NCI-H82 treated with DMSO at 0.1 percent for 48 hours (cell line): ENCODE measurements around the gene KCNMA1.

Source experiments
- DNase-seq: peaks from one replicate; lab custom pipeline; 2025; ENCODE audit not compliant: unreplicated experiment; lab: John Stamatoyannopoulos, UW

The KCNMA1 gene

GRCh38 chr10:77635402-77636227 lies 2.0 kb downstream of the KCNMA1 start:
- no peak for DNase-seq

- DNase-seq = no peak
Observed at GRCh38 chr10:77634939-77635338, 2.7 kb downstream of the KCNMA1 start.

- no peak for DNase-seq
Observed at GRCh38 chr10:77633376-77633775, 4.2 kb downstream of the KCNMA1 start.

GRCh38 chr10:77631241-77631640 lies 6.4 kb downstream of the KCNMA1 start:
- no peak for DNase-seq

- DNase-seq = no peak
Observed at GRCh38 chr10:77630507-77630848, 7.1 kb downstream of the KCNMA1 start.

GRCh38 chr10:77629775-77630506 lies 7.7 kb downstream of the KCNMA1 start:
- DNase-seq = no peak

- DNase-seq = no peak
Observed at GRCh38 chr10:77628906-77629730, 8.5 kb downstream of the KCNMA1 start.

GRCh38 chr10:77626266-77626935 lies 11.2 kb downstream of the KCNMA1 start:
- no peak for DNase-seq

GRCh38 chr10:77625379-77625778 lies 12.2 kb downstream of the KCNMA1 start:
- DNase-seq = no peak

GRCh38 chr10:77622889-77623291 lies 14.7 kb downstream of the KCNMA1 start:
- DNase-seq = no peak

GRCh38 chr10:77620731-77621130 lies 16.9 kb downstream of the KCNMA1 start:
- no peak for DNase-seq

GRCh38 chr10:77619964-77620703 lies 17.5 kb downstream of the KCNMA1 start:
- DNase-seq = no peak

- DNase-seq = no peak
Observed at GRCh38 chr10:77618117-77618516, 19.5 kb downstream of the KCNMA1 start.

- DNase-seq = no peak
Observed at GRCh38 chr10:77616766-77617165, 20.8 kb downstream of the KCNMA1 start.

GRCh38 chr10:77614778-77615625 lies 22.6 kb downstream of the KCNMA1 start:
- DNase-seq = no peak

- DNase-seq = no peak
Observed at GRCh38 chr10:77613476-77614130, 24.0 kb downstream of the KCNMA1 start.

GRCh38 chr10:77611670-77612069 lies 25.9 kb downstream of the KCNMA1 start:
- DNase-seq = no peak

GRCh38 chr10:77611221-77611620 lies 26.4 kb downstream of the KCNMA1 start:
- no peak for DNase-seq

GRCh38 chr10:77609781-77610272 lies 27.8 kb downstream of the KCNMA1 start:
- DNase-seq = no peak
